ENCODE measurements around the gene FRMD5.

The FRMD5 gene

GRCh38 chr15:43895586-43895985 lies 299.5 kb downstream of the FRMD5 start:
- no peak for TF ChIP-seq CTCF (IDR thresholded peaks at IDR 0.05; ENCODE audit: low read depth, low read length)
- no peak for DNase-seq (ENCODE audit: extremely low read depth, low read depth)

GRCh38 chr15:43893956-43894355 lies 301.1 kb downstream of the FRMD5 start:
- TF ChIP-seq CTCF (IDR thresholded peaks at IDR 0.05; ENCODE audit: low read depth, low read length): no peak
- DNase-seq (ENCODE audit: extremely low read depth, low read depth): no peak

- no peak for DNase-seq (ENCODE audit: extremely low read depth, low read depth)
- no peak for TF ChIP-seq CTCF (IDR thresholded peaks at IDR 0.05; ENCODE audit: low read depth, low read length)
Measured at GRCh38 chr15:43889042-43889441, 306.0 kb downstream of the FRMD5 start.

GRCh38 chr15:43887901-43888300 lies 307.2 kb downstream of the FRMD5 start:
- no peak for DNase-seq (ENCODE audit: extremely low read depth, low read depth)
- TF ChIP-seq CTCF (IDR thresholded peaks at IDR 0.05; ENCODE audit: low read depth, low read length): no peak

- TF ChIP-seq CTCF (IDR thresholded peaks at IDR 0.05; ENCODE audit: low read depth, low read length): no peak
- no peak for DNase-seq (ENCODE audit: extremely low read depth, low read depth)
Measured at GRCh38 chr15:43886558-43886957, 308.5 kb downstream of the FRMD5 start.

GRCh38 chr15:43883571-43883970 lies 311.5 kb downstream of the FRMD5 start:
- no peak for TF ChIP-seq CTCF (IDR thresholded peaks at IDR 0.05; ENCODE audit: low read depth, low read length)

GRCh38 chr15:43881944-43882343 lies 313.1 kb downstream of the FRMD5 start:
- DNase-seq (ENCODE audit: extremely low read depth, low read depth): no peak

More at GRCh38 chr15:43883571-43883970, 311.5 kb downstream of the FRMD5 start:
- DNase-seq (ENCODE audit: extremely low read depth, low read depth): no peak

More at GRCh38 chr15:43881944-43882343, 313.1 kb downstream of the FRMD5 start:
- TF ChIP-seq CTCF (IDR thresholded peaks at IDR 0.05; ENCODE audit: low read depth, low read length): peak; percentile 27

Measured in AG09319 (cell line).